Stimulated activated CD4-positive, alpha-beta T cell treated with anti-CD3 and anti-CD28 coated beads, TNF-alpha, amount 100 ng/mL, for 1 hour (primary cell): Measurements from ENCODE around the gene IRGM.

Experiments
- DNase-seq, 3 donors: peaks; one replicate each; pipeline ENCODE4 v3.0.0-alpha.2; 2020; ENCODE audit warnings: low read depth in 3 of 3, low spot score in 1 of 3

The IRGM gene

DNA sequence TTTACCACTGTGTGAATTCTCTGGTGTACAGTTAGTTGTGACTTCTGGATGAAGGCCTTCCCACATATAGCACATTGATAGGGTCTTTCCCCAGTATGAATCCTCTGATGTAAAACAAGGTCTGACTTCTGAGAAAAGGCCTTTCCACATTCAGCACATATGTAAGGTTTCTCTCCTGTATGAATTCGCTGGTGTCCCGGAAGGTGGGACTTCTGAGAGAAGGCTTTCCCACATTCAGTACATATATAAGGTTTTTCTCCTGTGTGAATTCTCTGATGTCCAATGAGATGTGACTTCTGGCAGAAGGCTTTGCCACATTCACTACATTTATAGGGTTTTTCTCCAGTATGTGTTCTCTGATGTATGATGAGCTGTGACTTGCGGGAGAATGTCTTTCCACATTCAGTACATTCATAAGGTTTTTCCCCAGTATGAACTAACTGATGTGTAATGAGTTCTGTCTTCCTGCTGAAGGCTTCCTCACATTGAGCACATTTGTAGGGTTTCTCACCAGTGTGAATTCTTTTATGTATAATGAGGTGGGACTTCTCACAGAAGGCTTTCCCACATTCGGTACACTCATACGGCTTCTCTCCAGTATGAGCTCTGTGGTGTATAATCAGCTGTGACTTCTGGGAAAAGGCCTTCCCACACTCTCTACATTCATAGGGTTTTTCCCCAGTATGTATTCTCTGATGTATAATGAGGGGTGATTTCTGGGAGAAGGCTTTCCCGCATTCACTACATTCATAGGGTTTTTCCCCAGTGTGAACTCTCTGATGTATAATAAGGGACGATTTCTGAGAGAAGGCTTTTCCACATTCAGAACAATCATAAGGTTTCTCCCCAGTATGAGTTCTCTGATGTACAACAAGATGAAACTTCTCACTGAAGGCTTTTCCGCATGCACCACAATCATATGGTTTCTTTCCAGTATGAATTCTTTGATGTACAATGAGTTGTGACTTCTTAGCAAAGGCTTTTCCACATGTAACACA lies 49.4 kb downstream of the IRGM start:
- no peak for DNase-seq
